Stimulated activated CD4-positive, alpha-beta T cell treated with anti-CD3 and anti-CD28 coated beads, Interleukin-15, amount 100 ng/mL, for 48 hours (primary cell): Measurements from ENCODE around the gene AP1G2.

Experiments used
- DNase-seq, 2 donors: peaks; one replicate each; pipeline ENCODE4 v3.0.0-alpha.2; 2020; ENCODE audit warnings: low read depth in 2 of 2

AP1G2 gene

DNA sequence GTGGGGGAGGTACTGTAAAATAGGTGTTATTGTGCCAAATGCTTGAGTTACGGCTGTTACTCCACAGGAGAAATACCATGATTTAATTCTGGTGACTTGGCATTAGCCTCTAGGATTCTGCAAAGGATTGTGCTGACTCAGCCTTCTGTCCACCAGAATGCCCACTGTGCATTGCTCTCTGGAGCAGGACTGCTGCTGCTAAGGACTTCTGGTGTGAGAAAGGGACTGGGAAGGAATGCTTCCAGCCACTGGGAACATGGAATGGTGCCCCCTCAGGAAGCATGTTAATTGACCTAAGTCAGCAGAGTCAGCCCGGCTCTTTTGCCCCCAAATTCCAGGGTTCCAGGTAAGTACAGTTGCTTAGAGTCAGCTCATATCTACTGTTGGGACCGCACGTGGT is 48.9 kb downstream of the AP1G2 start:
- DNase-seq = no peak

DNA sequence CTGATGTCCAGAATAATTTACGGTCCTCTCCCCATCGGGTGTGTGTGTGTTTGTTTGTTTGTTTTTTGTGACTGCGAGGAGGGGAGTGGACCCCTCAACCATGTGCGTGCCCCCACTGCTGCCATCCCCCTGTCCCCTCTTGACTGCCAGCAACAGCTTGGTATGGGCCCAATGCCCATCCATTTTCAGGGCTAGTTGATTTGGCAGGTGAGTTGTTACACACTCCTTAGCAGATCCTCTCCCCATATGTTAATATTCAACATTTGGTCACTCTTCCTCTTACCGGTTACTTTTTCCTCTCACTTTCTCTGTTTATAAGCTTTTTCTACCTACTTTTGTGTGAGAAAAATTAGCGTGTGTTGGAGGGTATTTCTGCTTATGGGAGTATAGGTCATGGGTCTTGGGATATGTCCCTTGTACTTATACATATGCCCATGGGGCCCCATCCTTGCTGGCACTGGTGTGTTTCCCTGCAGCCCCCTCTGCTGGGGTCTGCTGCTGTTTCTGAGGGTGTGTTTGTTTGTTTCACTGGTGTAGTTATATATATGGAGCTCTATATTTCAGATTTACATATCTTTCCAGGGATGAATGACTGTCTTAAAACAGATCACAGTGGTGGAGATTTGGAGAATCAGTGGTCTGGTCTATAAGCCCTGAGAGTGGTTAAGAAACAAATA is 49.8 kb downstream of the AP1G2 start:
- no peak for DNase-seq

DNA sequence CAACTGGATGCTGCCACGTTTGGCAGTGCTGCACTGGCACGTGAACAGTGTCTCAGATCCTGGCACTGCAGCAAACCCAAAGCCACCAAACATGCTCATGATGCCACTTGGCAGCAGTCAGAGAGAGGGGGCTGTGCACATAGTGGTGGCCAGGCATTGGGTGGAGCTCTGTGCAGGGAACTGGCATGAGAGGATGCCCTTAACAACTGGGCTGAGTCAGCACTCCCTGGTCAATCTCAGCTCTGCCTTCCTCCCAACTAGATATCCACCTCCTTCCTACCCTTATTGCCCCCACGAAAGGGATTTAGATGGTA is 53.0 kb downstream of the AP1G2 start:
- no peak for DNase-seq

DNA sequence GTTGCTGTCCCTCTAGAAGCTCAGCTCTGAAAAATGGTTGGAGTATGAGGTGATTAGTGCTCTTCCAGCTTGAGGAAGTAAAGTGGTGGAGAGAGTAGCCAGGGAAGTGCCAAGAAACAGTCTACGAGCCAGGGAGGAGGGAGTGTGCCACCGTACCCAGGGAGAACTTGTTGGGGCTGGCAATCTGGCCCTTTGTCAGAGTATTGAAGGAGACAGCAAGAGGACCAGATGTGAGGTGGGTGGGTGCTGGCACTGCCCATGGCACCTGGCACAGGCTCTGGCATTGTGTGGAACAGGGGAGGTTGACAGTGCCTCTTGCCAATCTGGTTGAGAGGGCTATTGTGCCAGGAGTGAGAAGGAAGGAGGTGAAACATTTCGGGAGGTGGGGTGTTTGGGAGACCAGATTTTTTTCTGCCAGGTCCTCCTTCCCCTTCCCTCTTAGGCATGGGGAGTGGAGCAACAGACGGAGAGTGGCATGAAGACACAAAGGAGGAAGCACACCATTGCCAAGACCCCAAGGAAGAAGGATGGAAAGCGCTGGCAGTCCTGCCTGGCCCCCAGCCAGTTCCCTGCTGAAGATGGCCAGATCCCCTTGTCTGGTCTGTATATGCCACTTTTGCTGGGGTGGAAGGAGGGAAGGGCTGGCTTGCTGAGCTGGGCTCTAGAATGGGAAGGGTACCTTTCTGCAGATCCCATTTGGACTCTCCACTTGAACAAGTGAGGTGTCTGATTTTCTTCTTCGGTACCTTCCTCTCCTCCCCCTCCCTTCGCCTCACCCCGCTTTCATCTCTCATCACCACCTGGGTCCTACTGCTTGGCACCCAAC is 53.6 kb downstream of the AP1G2 start:
- DNase-seq = no peak

DNA sequence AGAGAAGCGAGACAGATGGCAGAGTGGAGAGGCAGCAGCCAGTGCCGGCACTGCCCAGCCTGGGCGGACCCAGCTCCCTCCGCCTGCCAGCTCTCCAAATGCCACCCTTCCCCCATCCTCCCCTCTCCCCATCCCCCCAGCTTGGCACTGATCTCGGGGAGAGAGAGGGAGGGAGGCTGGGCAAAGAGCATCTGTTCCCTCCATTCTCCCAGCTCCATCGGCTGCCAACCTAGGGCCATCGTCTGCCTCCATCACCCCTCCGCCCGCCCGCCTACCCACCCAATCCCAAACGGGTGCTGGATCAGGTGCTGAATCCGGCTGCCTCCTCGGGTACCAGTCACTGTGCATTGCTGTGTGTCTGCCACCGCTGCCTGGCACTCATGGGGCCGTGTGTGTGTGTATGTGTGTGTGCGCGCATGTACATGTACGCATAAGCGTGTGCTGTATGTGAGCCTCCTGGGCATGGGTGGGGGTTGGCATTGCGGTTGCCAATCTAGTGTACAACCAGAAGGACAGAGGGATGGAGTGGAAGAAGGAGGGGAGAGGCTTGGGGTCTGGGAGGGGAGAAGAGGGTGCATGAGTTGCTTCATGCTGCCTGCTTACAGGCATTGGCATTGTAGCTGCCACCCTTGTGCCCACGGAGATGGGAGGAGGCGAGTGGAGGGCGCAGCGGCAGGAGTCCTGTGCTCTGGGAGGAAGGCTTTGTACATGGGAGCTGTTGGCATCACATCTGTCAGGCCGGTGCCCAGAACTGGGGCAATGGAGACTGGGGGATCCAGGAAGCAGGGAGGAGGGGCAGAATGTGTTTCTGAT is 54.4 kb downstream of the AP1G2 start:
- no peak for DNase-seq

DNA sequence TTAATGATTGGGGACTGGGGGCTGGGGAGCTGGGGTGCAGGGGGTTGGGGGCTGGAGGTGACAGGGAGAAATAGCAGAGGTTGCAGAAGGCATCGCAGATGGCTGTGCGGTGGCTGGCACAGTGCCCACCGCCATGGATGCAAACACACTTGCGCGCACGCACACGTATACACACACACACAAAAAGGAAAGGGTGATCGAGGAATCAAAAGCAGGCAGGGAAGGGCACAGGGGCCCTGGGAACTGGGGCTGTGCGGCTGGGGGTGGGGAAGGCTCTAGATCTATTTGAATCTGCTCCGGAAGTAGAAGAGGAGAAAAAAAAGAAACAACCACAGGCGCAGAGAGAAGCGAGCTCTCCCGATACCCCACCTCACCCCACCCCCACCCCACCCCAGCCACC is 55.4 kb downstream of the AP1G2 start:
- peak in 1 of 2 donors; percentile 2 for DNase-seq
